MCF 10A (cell line): Measurements from ENCODE around the gene EXOC3. TPM values are rescaled to one million over a fixed set of nuclear protein-coding genes. Genes with fewer than 3 reads are reported as not detected.
A peak's percentile ranks its signal among the peaks of the same experiment; 100 is the strongest.

Source experiments
- BruUV-seq: library from RNA; stranded (reverse); fragments of 400-500 nt; replicated peaks from 2 replicates; lab custom pipeline; 2021; lab: Mats Ljungman, UMichigan
- CTCF ChIA-PET: fragments of 300-600 bp; sonication (Branson Sonifier 250); formaldehyde crosslinking; extraction: SDS; loops from one replicate; lab custom pipeline; 2021; ENCODE audit warnings: antibody characterized with exemption, inconsistent platforms; lab: Yijun Ruan, JAX
- POLR2A ChIA-PET: fragments of 300-600, 350-650 bp; sonication (Branson Sonifier 250); formaldehyde crosslinking; extraction: SDS; loops from one replicate; lab custom pipeline; 2020; ENCODE audit warnings: antibody characterized with exemption, inconsistent platforms; lab: Yijun Ruan, JAX
- DNase-seq: peaks from one replicate; pipeline ENCODE4 v3.0.0-alpha.2; 2018; ENCODE audit not compliant: unreplicated experiment
- H3K27ac Mint-ChIP-seq: one replicate; pipeline ENCODE4 v1.8.0; 2022; ENCODE audit warnings: mild to moderate bottlenecking, low read depth, mixed read lengths; ENCODE audit not compliant: unreplicated experiment
- H3K27me3 Mint-ChIP-seq: one replicate; pipeline ENCODE4 v1.8.0; 2022; ENCODE audit warnings: mixed read lengths; ENCODE audit not compliant: insufficient read depth, unreplicated experiment
- H3K36me3 Mint-ChIP-seq: one replicate; pipeline ENCODE4 v1.8.0; 2022; ENCODE audit warnings: mild to moderate bottlenecking, moderate library complexity, mixed read lengths; ENCODE audit not compliant: insufficient read depth, unreplicated experiment
- H3K4me1 Mint-ChIP-seq: one replicate; pipeline ENCODE4 v1.8.0; 2022; ENCODE audit warnings: mixed read lengths; ENCODE audit not compliant: insufficient read depth, unreplicated experiment
- H3K4me3 Mint-ChIP-seq: one replicate; pipeline ENCODE4 v1.8.0; 2022; ENCODE audit warnings: mild to moderate bottlenecking, moderate library complexity, mixed read lengths; ENCODE audit not compliant: unreplicated experiment
- H3K9me3 Mint-ChIP-seq: one replicate; pipeline ENCODE4 v1.8.0; 2022; ENCODE audit warnings: mixed read lengths; ENCODE audit not compliant: unreplicated experiment
- CTCF ChIP-seq: fragments of 200-600 bp; IDR thresholded peaks from one replicate; pipeline ENCODE4 v1.8.0; 2022; ENCODE audit warnings: antibody characterized with exemption, mild to moderate bottlenecking; ENCODE audit not compliant: unreplicated experiment
- intact Hi-C: fragments of 100-400 bp; cut with micrococcal nuclease; formaldehyde crosslinking; loops from 2 replicates; pipeline ENCODE4 v1.14.1; 2022
- total RNA-seq: library from RNA; stranded (reverse); gene quantifications from 2 replicates; pipeline ENCODE4 v1.2.3, GENCODE V29; 2022

Gene EXOC3
- total RNA-seq, 1 experiment from 2014 or later, result 44.1 TPM

- Mint-ChIP-seq H3K4me1 (peaks cover 12% of the 10 kb centered on the region), H3K27me3 (peaks cover 14% of the 10 kb centered on the region), H3K36me3 (peaks cover 21% of the 10 kb centered on the region), H3K9me3 (no peaks in the 10 kb centered on the region), H3K27ac (no peak overlapping the region), H3K4me3 (peak overlapping the region; percentile 79)
- intact Hi-C loops, result loop anchor here (5.0 to 10.0 kb wide), 2 partner anchors 182 to 440 kb away; no protein-coding TSS in a partner anchor
- TF ChIP-seq CTCF, result no peak
- ChIA-PET POLR2A (interaction anchor here (1.4 to 2.0 kb wide), 3 partner anchors 17 to 68 kb away, joined by 4 to 7 read pairs (median 5); no protein-coding TSS in a partner anchor), CTCF (interaction anchor here (0.6 to 2.7 kb wide), 2 partner anchors 15 to 29 kb away, joined by 4 to 11 read pairs; no protein-coding TSS in a partner anchor)
- no TSS peak for BruUV-seq
- no peak for DNase-seq
Observed at GRCh38 chr5:474840-475661, 32.1 kb downstream of the EXOC3 start.

DNA sequence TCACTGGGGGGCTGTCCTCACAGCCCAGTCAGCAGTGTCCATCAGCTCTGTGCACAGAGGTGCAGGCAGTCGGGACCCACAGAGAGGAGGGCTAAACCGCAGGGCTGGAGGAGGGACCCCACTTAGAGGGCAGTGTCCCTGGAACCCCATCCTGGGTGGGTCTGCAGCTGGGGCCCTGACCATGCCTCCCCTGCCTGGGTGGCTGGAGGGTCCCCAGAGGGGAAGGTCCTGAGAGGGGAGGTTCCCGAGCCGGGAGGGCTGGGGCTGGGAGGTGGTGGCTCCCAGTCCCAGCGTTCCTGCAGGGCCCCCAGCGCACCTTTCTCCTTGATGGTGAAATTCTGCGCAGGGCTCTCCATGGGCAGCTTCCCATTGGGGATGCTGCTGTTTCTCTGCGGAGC, 32.7 kb downstream of the EXOC3 start:
- TF ChIP-seq CTCF, result no peak
- ChIA-PET POLR2A (no interaction called here), CTCF (interaction anchor here (0.6 kb wide), 1 partner anchor 138 kb away, joined by 4 read pairs; no protein-coding TSS in a partner anchor)
- BruUV-seq, result no TSS peak
- Mint-ChIP-seq H3K27me3 (peaks cover 14% of the 10 kb centered on the region), H3K9me3 (no peaks in the 10 kb centered on the region), H3K4me3 (no peak overlapping the region), H3K27ac (no peak overlapping the region), H3K4me1 (peaks cover 12% of the 10 kb centered on the region), H3K36me3 (peaks cover 18% of the 10 kb centered on the region)
- DNase-seq, result no peak
- intact Hi-C loops, result loop anchor here (10.0 kb wide), 1 partner anchor 439 kb away; no protein-coding TSS in a partner anchor

- no peak for DNase-seq
- H3K4me3 Mint-ChIP-seq, result peak overlapping the region; percentile 21
- BruUV-seq, result no TSS peak
Observed at GRCh38 chr5:476102-476813, 33.3 kb downstream of the EXOC3 start.

More at GRCh38 chr5:476102-476813, 33.3 kb downstream of the EXOC3 start:
- no peak for TF ChIP-seq CTCF
- peaks cover 14% of the 10 kb centered on the region for H3K27me3 Mint-ChIP-seq
- H3K27ac Mint-ChIP-seq, result no peak overlapping the region
- H3K9me3 Mint-ChIP-seq, result no peaks in the 10 kb centered on the region
- ChIA-PET CTCF (interaction anchor here (0.6 kb wide), 4 partner anchors 22 to 867 kb away, joined by 3 to 4 read pairs (median 4); no protein-coding TSS in a partner anchor), POLR2A (interaction anchor here (0.6 kb wide), 1 partner anchor 17 kb away, joined by 3 read pairs; no protein-coding TSS in a partner anchor)
- peaks cover 12% of the 10 kb centered on the region for H3K4me1 Mint-ChIP-seq
- H3K36me3 Mint-ChIP-seq, result peaks cover 17% of the 10 kb centered on the region
- intact Hi-C loops, result loop anchor here (10.0 kb wide), 1 partner anchor 439 kb away; no protein-coding TSS in a partner anchor
